Left cardiac atrium (tissue), 4 donors: ENCODE measurements around the gene HDHD5. TPM values are rescaled to one million over a fixed set of nuclear protein-coding genes. Genes with fewer than 3 reads are reported as not detected.
"Not testable (repeated sequence)": the region's sequence is repeated elsewhere in the genome, so short reads cannot be mapped to it uniquely, and the experiment has no call there.

Source experiments
- ATAC-seq, 2 donors: fragments of 200-7000 bp; cut with Tn5 transposase; one replicate each; pipeline ENCODE4 v1.9.1; 2020; ENCODE audit warnings: mild to moderate bottlenecking in 2 of 2, moderate library complexity in 2 of 2
- DNase-seq: peaks from one replicate; pipeline ENCODE4 v3.0.0-alpha.2; 2020
- intact Hi-C, 2 donors: fragments of 100-400 bp; cut with DNase I; formaldehyde crosslinking; loops; one replicate each; pipeline versions ENCODE4 v1.14.1 to v1.15.1; 2022 to 2023
- total RNA-seq, 2 donors: library from RNA; stranded (reverse); fragmentation: NEBNext Ultra II Directional; extraction: Animal tissue kit (Norgen Biotek cat#: 25700); gene quantifications; one replicate each; pipeline ENCODE4 v1.2.1, GENCODE V29; 2021
- donor health status: DM: no; HTN: yes; CAD: no.
- donor health status: DM: no; HTN: yes; CAD: no; lungs with severe emphysema.
- donor health status: DM: yes; HTN: yes; CAD: no.
- donor health status: Dilated cardiomyopathy.

The HDHD5 gene
- total RNA-seq, 2 donors from 2014 or later: 36.0 to 37.5 TPM

GRCh38 chr22:17161991-17162390, 2.9 kb upstream of the HDHD5 start:
- DNase-seq (no peak), ATAC-seq (no peak)

DNA sequence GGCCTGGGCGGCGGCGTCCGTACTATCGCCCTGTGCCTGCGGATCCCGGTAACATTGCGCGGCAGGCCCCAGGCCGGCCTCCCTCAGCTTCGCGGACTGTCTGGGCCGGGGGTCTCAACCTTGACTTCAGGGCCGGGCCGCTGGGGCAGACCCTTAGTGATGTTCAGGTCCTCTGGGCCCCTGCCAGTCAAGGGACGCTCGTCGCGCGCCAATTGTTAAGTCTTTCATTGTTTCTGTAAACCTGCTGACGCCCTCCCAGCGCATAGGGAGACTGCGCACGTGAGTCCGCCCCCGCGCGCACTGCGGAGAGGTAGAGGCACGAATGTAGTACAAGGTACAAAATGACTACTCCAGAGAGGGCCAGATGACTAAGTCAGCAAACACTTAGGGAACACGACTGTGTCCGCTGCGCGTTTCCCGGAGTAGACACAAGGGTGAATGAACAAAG, 451 bp upstream of the HDHD5 start:
- peak; percentile 55 for DNase-seq
- intact Hi-C loops: no loop called here
- ATAC-seq: peak; percentile 20 to 34

More at GRCh38 chr22:17161991-17162390, 2.9 kb upstream of the HDHD5 start:
- intact Hi-C loops: loop anchor here in 1 of 2 donors (10.0 kb wide), 1 partner anchor 77 kb away; the partner anchor contains the start of gene IL17RA

- ATAC-seq: no peak
- intact Hi-C loops: no loop called here
- no peak for DNase-seq
Observed at GRCh38 chr22:17158176-17158567, 905 bp downstream of the HDHD5 start.

- ATAC-seq (no peak), DNase-seq (no peak)
- intact Hi-C loops: no loop called here
Observed at GRCh38 chr22:17157714-17158113, 1.4 kb downstream of the HDHD5 start.

DNA sequence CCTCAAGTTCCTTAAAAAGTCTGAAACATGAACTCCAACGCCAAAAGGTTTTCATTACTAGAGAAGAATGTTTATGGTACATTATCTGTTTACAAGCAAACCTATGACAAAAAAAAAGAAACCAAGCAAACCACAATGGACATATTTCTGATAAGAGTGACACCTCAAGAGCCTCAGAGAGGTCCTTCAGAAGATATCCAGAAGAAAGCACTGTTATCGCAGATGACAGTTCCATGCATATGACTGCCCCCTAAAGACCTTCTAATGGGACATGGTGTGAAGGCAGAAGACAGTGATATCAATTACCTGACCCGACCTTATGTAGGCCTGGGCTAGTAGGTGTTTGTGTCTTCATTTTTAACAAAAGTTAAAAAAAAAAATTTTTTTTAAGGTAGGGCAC, 3.1 kb downstream of the HDHD5 start:
- intact Hi-C loops: no loop called here
- DNase-seq (no peak), ATAC-seq (no peak)

DNA sequence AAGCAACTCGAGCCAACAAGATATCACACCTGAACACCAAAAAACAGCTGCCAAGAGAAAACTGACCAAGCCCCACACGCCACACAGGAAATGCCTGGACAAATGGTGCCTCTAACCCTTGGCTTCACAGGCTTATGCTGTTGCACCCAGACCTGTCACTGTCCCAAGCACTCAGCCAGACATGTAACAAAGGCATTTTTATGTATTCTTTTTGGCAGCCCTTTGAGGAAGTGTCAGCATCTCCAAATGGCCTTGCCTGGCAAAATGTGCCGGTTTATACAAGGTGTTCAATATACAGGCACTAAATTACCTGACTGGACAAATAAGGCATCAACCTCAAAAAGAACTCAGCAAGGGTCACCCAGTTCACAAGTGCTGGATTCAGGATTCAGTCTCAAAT, 6.1 kb downstream of the HDHD5 start:
- ATAC-seq: peak in 1 of 2 donors; percentile 7
- DNase-seq: no peak
- intact Hi-C loops: no loop called here

DNA sequence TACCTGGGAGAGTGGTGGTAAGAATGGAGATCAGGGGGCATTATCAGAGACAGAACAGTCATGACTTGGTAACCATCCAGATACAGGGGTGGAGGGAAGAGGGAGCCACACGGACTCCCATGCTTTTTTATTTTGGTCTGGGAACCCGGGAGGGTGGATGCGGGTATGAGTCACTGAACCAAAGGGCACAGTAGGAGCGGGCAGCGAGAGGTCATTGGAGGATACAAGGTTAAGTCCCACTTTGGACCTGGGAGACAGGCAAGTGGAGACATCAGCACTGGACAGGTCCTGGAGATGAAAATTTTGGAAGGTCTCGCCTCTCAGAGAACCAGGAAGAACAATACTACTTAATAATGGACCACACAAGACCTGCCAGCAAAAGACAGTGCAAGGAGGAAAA, 6.7 kb downstream of the HDHD5 start:
- intact Hi-C loops: no loop called here
- ATAC-seq (peak in 1 of 2 donors; percentile 52), DNase-seq (no peak)

GRCh38 chr22:17149076-17149815, 9.8 kb downstream of the HDHD5 start:
- intact Hi-C loops: no loop called here
- DNase-seq: no peak
- no peak for ATAC-seq

DNA sequence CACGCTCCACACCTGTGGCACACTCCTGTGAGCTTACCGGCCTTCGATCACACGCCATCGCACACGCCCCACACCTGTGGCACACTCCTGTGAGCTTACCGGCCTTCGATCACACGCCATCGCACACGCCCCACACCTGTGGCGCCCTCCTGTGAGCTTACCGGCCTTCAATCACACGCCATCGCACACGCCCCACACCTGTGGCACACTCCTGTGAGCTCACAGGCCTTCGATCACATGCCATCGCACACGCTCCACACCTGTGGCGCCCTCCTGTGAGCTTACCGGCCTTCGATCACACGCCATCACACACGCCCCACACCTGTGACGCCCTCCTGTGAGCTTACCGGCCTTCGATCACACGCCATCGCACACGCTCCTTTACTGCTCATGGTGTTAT, 11.6 kb downstream of the HDHD5 start:
- ATAC-seq, DNase-seq, intact Hi-C loops: not testable (repeated sequence)

DNA sequence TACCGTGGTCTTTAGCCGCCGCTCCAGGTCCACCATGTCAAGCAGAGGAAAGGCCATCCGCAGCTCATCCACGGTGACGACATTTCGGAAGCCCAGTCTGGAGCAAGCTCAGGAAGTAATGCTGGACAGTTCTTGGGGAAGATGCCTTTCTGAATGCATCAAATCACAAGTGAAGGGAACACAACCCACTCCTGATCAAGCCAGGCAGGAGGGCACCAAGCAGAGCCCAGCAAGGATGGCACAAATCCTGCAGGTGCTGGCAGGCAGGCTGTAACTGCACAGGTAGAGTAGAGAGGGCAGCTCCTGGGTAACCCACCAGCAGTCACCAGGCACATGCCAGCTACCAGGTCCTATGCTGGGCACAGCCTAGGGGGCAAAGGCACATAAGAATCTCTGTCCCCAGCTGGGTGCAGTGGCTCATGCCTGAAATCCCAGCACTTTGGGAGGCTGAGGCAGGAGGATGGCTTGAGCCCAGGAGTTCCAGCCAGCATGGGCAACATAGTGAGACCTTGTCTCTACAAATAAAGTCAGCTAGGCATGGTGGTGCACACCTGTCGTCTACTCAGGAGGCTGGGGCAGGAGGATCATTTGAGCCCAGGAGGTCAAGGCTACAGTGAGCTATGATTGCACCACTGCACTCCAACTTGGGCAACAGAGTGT, 13.9 kb downstream of the HDHD5 start:
- no peak for DNase-seq
- no peak for ATAC-seq
- intact Hi-C loops: no loop called here

DNA sequence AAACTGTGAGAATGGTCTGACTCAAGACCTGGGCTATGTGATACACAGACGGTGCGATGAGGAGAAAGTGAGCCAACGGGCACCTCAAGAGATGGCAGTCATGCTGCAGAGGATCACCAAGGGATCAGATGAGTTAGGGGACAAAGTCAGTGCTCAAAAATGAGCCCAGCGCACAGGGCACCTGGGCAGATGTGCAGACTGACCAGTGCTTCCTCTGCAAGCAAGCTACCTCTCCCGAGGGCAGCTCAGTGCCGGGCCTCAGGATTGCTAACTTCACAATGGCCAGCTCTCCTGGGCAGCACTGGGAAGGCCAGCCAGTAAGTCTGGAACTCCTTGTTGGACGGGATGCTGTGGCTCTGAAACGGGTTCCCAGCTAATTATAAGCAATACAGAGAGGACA, 15.3 kb downstream of the HDHD5 start:
- ATAC-seq (no peak), DNase-seq (no peak)
- intact Hi-C loops: no loop called here

DNA sequence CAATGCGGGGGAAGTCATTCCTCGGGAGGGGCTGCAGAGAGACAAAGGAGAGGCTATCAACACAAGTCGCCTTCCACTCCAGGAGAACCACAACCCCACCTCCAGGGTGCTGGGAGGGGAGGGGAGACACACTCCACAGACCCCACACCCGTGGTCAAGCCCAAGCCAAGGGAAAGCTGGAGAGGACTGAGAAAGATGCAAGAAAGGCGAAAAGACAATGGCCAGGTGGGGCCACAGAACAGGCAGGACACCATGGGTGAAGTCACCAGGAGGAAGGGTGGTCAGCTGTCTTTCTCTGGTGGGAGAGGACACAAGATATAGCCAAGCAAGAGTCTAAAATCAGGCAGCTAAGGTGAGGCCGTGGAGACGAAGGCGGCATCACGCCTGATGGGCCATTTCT, 16.0 kb downstream of the HDHD5 start:
- ATAC-seq (no peak), DNase-seq (no peak)
- intact Hi-C loops: no loop called here

DNA sequence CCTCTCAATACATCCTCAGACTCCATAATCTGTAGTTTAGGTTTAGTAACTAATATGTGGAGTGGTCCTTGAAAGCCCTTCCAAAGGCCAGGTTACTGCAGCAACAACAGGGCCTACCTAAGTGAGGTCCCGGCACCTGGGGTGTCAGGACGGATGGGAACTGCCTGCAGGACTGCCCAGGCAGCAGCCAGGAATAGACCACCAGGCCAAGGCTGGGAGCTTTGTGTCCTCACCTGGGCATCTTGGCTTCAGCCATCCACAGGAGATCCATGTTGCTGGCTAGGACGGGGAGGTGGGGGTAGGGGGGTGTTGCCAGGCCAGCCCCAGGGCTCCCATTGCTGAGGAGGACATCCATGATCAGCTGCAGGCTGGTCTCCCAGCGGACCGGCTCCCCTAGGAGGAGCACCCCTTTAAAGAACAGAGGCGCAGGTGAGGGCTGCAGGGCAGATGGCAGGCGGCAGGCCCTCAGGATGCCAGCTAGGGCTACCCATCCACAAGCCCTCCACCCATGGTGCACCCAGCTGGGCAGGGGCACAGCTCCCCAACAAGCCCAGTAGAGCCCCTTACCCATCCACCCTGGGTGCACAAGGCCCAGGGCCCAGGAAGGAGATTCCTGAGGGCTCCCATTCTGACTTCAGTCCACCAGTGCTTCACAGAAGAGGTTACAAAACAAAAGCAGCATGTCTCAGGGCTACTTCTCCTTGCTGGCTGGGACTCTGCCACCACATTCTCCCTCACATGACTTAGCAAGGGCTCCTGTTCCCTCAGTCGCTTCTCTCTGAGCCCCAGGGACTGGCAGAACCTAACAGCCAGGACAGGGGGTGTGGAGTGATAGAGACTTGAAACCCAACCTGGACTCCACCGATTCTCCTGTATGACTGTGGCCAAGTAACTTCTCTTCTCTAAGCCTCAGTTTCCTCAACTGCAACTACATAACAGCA, 18.0 kb downstream of the HDHD5 start:
- ATAC-seq (no peak), DNase-seq (no peak)
- intact Hi-C loops: no loop called here

DNA sequence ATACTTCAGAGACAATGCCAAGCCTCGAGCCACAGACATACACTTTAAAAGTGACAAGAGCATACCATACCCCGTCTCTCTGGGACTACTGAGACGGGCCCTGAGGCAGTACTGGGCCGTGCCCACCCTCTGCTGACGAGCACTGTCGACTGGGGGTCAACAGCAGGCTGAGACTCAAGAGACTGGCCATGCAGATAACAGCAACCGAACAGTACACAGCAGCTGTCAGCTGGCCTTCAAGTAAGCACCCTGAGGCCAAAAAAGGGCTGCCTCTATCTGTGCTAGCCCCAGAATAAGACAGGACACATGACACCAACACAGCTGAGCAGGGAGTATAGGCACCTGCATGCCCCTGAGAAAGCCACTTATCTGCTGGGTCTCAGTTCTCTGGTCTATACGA, 19.1 kb downstream of the HDHD5 start:
- no peak for DNase-seq
- intact Hi-C loops: no loop called here
- peak; percentile 64 to 79 for ATAC-seq

DNA sequence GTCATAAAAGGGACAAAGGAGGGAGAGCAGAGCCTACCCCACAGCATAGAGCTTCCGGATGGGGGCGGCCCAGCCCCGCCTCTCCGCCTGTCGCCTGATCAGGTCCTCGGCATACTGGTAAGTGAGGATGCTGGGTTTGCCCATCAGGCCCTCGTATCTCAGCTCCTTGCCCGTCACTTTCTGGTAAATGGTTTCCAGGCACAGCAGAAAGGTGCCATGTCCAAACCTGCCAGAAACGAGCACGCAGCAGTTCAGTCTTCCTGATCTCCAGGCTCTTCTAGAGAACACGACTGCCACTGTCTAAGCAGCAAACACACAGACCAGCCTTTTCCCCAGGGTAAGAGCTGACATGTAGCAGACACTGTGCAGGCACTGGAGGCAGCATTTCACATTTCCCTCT, 20.6 kb downstream of the HDHD5 start:
- DNase-seq: peak; percentile 8
- intact Hi-C loops: no loop called here
- no peak for ATAC-seq

- ATAC-seq (no peak), DNase-seq (peak; percentile 7)
- intact Hi-C loops: no loop called here
Observed at GRCh38 chr22:17137861-17138425, 21.1 kb downstream of the HDHD5 start.

GRCh38 chr22:17137170-17137569, 21.9 kb downstream of the HDHD5 start:
- intact Hi-C loops: no loop called here
- no peak for ATAC-seq
- peak; percentile 3 for DNase-seq

GRCh38 chr22:17135153-17135760, 23.8 kb downstream of the HDHD5 start:
- DNase-seq (no peak), ATAC-seq (no peak)
- intact Hi-C loops: no loop called here

GRCh38 chr22:17133137-17133536, 25.9 kb downstream of the HDHD5 start:
- DNase-seq: no peak
- intact Hi-C loops: no loop called here
- ATAC-seq: no peak
